Tibial artery (tissue), 4 donors: ENCODE results near the gene RBM47.

Source experiments
- DNase-seq, 2 donors: peaks; one replicate each; pipeline ENCODE4 v3.0.0-alpha.2; 2019
- H3K27ac ChIP-seq, 2 donors: fragments of 200-600 bp; sonication (generic) in 1 of 2; 1 replicate in 1 of 2; 2 replicates in 1 of 2; pipeline ENCODE4 v1.5.1; 2018 to 2019; ENCODE audit warnings: mild to moderate bottlenecking in 1 of 2
- H3K27me3 ChIP-seq, 2 donors: fragments of 200-600 bp; sonication (generic) in 1 of 2; one replicate each; pipeline versions ENCODE4 v1.5.1 to v1.6.0; 2016 to 2019
- H3K36me3 ChIP-seq, 3 donors: fragments of 200-600 bp; sonication (generic) in 2 of 3; one replicate each; pipeline ENCODE4 v1.5.1; 2016 to 2019; ENCODE audit warnings: mild to moderate bottlenecking in 2 of 3
- H3K4me1 ChIP-seq, 4 donors: fragments of 200-600 bp; sonication (generic) in 2 of 4; 1 replicate in 3 of 4; 2 replicates in 1 of 4; pipeline ENCODE4 v1.5.1; 2016 to 2019
- H3K4me3 ChIP-seq, 2 donors: fragments of 200-600 bp; sonication (generic) in 1 of 2; 1 replicate in 1 of 2; 2 replicates in 1 of 2; pipeline ENCODE4 v1.5.1; 2018 to 2019; ENCODE audit warnings: mild to moderate bottlenecking in 2 of 2
- H3K9me3 ChIP-seq, 3 donors: fragments of 200-600 bp; sonication (generic) in 1 of 3; one replicate each; pipeline ENCODE4 v1.5.1; 2016 to 2019
- CTCF ChIP-seq, 2 experiments: fragments of 200-600 bp in 1 of 2; fragments of 450-650 bp in 1 of 2; IDR thresholded peaks; one replicate each; pipeline ENCODE4 v1.5.1; 2017 to 2019; ENCODE audit warnings: antibody characterized with exemption in 2 of 2, mild to moderate bottlenecking in 1 of 2, moderate library complexity in 1 of 2
- intact Hi-C: fragments of 100-400 bp; cut with DNase I; formaldehyde crosslinking; loops from one replicate; pipeline ENCODE4 v1.15.0; 2023; ENCODE audit warnings: low total_unique reads

Gene RBM47

GRCh38 chr4:40502220-40502619 is 127.4 kb downstream of the RBM47 start:
- Histone ChIP-seq H3K4me3 (no peak overlapping the region), H3K27ac (no peak overlapping the region)
- DNase-seq = no peak

GRCh38 chr4:40500781-40501180 is 128.9 kb downstream of the RBM47 start:
- no peak overlapping the region for H3K27ac ChIP-seq
- H3K4me3 ChIP-seq = no peak overlapping the region
- H3K9me3 ChIP-seq = no peaks in the 10 kb centered on the region
- H3K4me1 ChIP-seq = no peaks in the 10 kb centered on the region
- H3K27me3 ChIP-seq = no peaks in the 10 kb centered on the region
- no peak for DNase-seq
- intact Hi-C loops = no loop called here
- H3K36me3 ChIP-seq = no peaks in the 10 kb centered on the region
- no peak for TF ChIP-seq CTCF (IDR thresholded peaks at IDR 0.05)

More at GRCh38 chr4:40502220-40502619, 127.4 kb downstream of the RBM47 start:
- Histone ChIP-seq H3K4me1 (no peaks in the 10 kb centered on the region), H3K9me3 (no peaks in the 10 kb centered on the region), H3K36me3 (no peaks in the 10 kb centered on the region), H3K27me3 (no peaks in the 10 kb centered on the region)
- no peak for TF ChIP-seq CTCF (IDR thresholded peaks at IDR 0.05)
- intact Hi-C loops = no loop called here

GRCh38 chr4:40493160-40493559 is 136.5 kb downstream of the RBM47 start:
- Histone ChIP-seq H3K4me1 (no peaks in the 10 kb centered on the region), H3K9me3 (no peaks in the 10 kb centered on the region), H3K27me3 (no peaks in the 10 kb centered on the region), H3K4me3 (no peak overlapping the region), H3K36me3 (no peaks in the 10 kb centered on the region), H3K27ac (no peak overlapping the region)
- no peak for TF ChIP-seq CTCF (IDR thresholded peaks at IDR 0.05)
- no peak for DNase-seq
- intact Hi-C loops = no loop called here

- DNase-seq = no peak
- Histone ChIP-seq H3K27ac (no peak overlapping the region), H3K27me3 (no peaks in the 10 kb centered on the region), H3K4me1 (no peaks in the 10 kb centered on the region), H3K36me3 (no peaks in the 10 kb centered on the region), H3K4me3 (no peak overlapping the region), H3K9me3 (no peaks in the 10 kb centered on the region)
- intact Hi-C loops = no loop called here
- no peak for TF ChIP-seq CTCF (IDR thresholded peaks at IDR 0.05)
Measured at GRCh38 chr4:40492691-40493090, 137.0 kb downstream of the RBM47 start.

- H3K4me1 ChIP-seq = no peaks in the 10 kb centered on the region
- no peak for TF ChIP-seq CTCF (IDR thresholded peaks at IDR 0.05)
- H3K27ac ChIP-seq = no peak overlapping the region
Measured at GRCh38 chr4:40490481-40490880, 139.2 kb downstream of the RBM47 start.

GRCh38 chr4:40489961-40490360 is 139.7 kb downstream of the RBM47 start:
- no peak overlapping the region for H3K27ac ChIP-seq
- H3K4me1 ChIP-seq = no peaks in the 10 kb centered on the region

More at GRCh38 chr4:40490481-40490880, 139.2 kb downstream of the RBM47 start:
- no peak overlapping the region for H3K4me3 ChIP-seq
- H3K36me3 ChIP-seq = no peaks in the 10 kb centered on the region
- H3K9me3 ChIP-seq = no peaks in the 10 kb centered on the region
- intact Hi-C loops = no loop called here
- H3K27me3 ChIP-seq = no peaks in the 10 kb centered on the region
- DNase-seq = no peak

More at GRCh38 chr4:40489961-40490360, 139.7 kb downstream of the RBM47 start:
- Histone ChIP-seq H3K27me3 (no peaks in the 10 kb centered on the region), H3K36me3 (no peaks in the 10 kb centered on the region), H3K9me3 (no peaks in the 10 kb centered on the region), H3K4me3 (no peak overlapping the region)
- TF ChIP-seq CTCF (IDR thresholded peaks at IDR 0.05) = no peak
- intact Hi-C loops = no loop called here
- no peak for DNase-seq
